A673 (cell line): ENCODE data around the gene TWSG1.

ENCODE experiments used
- CTCF ChIP-seq: fragments of 300-800, 200-600 bp; sonication (generic); conservative IDR thresholded peaks from 2 replicates; pipeline ENCODE4 v1.5.1; 2017; ENCODE audit warnings: low read depth, mild to moderate bottlenecking, antibody characterized with exemption, low read length, moderate library complexity, mixed read lengths
- EZH2 ChIP-seq: fragments of 200-600 bp; sonication (generic); IDR thresholded peaks from 2 replicates; pipeline ENCODE4 v1.6.1; 2017; ENCODE audit warnings: borderline replicate concordance, low read depth, mild to moderate bottlenecking, mixed read lengths, antibody characterized with exemption, low read length; ENCODE audit not compliant: poor library complexity, severe bottlenecking

- TF ChIP-seq EZH2 (no peak), CTCF (no peak)
Measured at GRCh38 chr18:9348079-9348671, 13.6 kb downstream of the TWSG1 start.
